RWPE1 (cell line): ENCODE results near the gene SLCO6A1.
"Not testable (repeated sequence)": the region's sequence is repeated elsewhere in the genome, so short reads cannot be mapped to it uniquely, and the experiment has no call there.

Experiments
- CTCF ChIA-PET: fragments of 350-600 bp; sonication (Branson Sonifier 250); formaldehyde crosslinking; extraction: SDS; loops from one replicate; lab custom pipeline; 2021; lab: Yijun Ruan, JAX
- POLR2A ChIA-PET: fragments of 400-600 bp; formaldehyde crosslinking; extraction: SDS; loops from one replicate; lab custom pipeline; 2020; ENCODE audit warnings: antibody characterized with exemption; ENCODE audit not compliant: low non-redundant PET; lab: Yijun Ruan, JAX
- DNase-seq: peaks from one replicate; pipeline ENCODE4 v3.0.0; 2012; ENCODE audit warnings: low spot score
- H3K27ac ChIP-seq: fragments of 450-650 bp; 2 replicates; pipeline ENCODE4 v1.5.1; 2017
- CTCF ChIP-seq: fragments of 450-650 bp; conservative IDR thresholded peaks from 2 replicates; pipeline ENCODE4 v1.5.1; 2017; ENCODE audit warnings: low read depth, mild to moderate bottlenecking

The SLCO6A1 gene

GRCh38 chr5:102528600-102528999, 29.8 kb upstream of the SLCO6A1 start:
- TF ChIP-seq CTCF: no peak
- H3K27ac ChIP-seq: no peak overlapping the region
- CTCF ChIA-PET: interaction anchor here (0.5 kb wide), 1 partner anchor 623 kb away, joined by 4 read pairs; no protein-coding TSS in a partner anchor

DNA sequence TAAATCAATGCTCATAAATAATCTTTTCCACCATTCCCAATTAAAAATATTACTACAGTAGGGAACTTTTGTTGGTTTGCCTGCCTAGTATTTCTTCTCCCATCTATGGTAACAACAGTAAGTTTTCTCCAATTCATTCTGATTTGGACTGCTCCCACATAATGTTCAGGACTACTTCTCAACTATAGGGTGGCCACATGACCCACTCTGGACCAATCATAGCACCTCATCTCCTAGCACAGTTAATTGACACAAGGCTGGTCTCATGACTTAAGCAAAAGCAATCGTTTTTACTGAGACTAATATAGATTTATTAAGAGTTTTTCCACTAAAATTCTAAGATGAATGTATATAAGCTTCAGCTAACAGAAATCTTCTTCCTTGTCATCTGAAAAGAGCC, 28.7 kb upstream of the SLCO6A1 start:
- ChIA-PET POLR2A (no interaction called here), CTCF (no interaction called here)
- no peak overlapping the region for H3K27ac ChIP-seq
- DNase-seq: no peak
- TF ChIP-seq CTCF: no peak

More at GRCh38 chr5:102528600-102528999, 29.8 kb upstream of the SLCO6A1 start:
- POLR2A ChIA-PET: no interaction called here
- no peak for DNase-seq

- CTCF ChIA-PET: interaction anchor here (0.5 kb wide), 1 partner anchor 448 kb away, joined by 3 read pairs; no protein-coding TSS in a partner anchor
- POLR2A ChIA-PET: no interaction called here
- no peak overlapping the region for H3K27ac ChIP-seq
- TF ChIP-seq CTCF: no peak
- no peak for DNase-seq
These were observed 24.9 kb upstream of the SLCO6A1 start for GRCh38 chr5:102523541-102524175.

GRCh38 chr5:102511666-102512065, 12.9 kb upstream of the SLCO6A1 start:
- ChIA-PET POLR2A (no interaction called here), CTCF (no interaction called here)
- DNase-seq: no peak
- H3K27ac ChIP-seq: no peak overlapping the region
- TF ChIP-seq CTCF: no peak

DNA sequence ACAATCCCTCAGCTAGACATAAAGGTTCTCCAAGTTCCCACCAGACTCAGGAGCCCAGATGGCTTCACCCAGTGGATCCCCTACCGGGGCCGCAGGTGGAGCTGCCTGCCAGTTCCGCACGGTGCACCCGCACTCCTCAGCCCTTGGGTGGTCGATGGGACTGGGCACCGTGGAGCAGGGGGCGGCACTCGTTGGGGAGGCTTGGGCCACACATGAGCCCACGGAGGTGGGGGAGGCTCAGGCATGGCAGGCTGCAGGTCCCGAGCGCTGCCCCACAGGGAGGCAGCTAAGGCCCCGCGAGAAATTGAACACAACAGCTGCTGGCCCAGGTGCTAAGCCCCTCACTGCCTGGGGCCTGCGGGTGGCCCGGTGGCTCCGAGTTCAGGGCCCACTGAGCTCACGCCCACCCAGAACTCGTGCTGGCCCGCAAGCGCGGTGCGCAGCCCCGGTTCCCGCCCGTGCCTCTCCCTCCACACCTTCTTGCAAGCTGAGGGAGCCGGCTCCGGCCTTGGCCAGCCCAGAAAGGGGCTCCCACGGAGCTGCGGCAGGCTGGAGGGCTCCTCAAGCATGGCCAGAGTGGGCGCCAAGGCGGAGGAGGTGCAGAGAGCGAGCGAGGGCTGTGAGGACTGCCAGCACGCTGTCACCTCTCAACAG, 7.4 kb downstream of the SLCO6A1 start:
- H3K27ac ChIP-seq, POLR2A ChIA-PET, DNase-seq: not testable (repeated sequence)
- CTCF ChIA-PET: interaction anchor here (0.6 kb wide), 1 partner anchor 242 kb away, joined by 3 read pairs; no protein-coding TSS in a partner anchor

DNA sequence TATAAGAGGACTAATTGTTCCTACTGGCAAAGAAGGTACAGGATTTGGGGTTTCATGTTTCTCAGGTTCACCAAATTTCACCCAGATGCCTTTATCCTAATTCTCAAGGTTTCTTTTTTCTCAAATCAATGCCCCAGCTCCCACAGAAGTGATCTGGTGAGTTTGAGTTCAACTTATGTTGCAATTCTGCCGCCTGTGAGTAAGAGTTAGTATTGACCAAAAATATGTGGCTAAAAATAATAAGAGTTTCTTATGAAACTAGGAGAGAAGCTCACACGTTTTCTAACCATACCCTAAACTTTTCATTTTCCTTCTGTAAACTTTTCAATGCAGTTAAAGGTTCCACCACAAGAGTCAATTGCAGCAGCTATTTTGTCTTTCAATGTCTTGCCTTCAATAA, 15.1 kb downstream of the SLCO6A1 start:
- ChIA-PET POLR2A (no interaction called here), CTCF (interaction anchor here (0.7 kb wide), 1 partner anchor 133 kb away, joined by 3 read pairs; no protein-coding TSS in a partner anchor)

More for the DNA sequence above, 15.1 kb downstream of the SLCO6A1 start:
- H3K27ac ChIP-seq: no peak overlapping the region
- TF ChIP-seq CTCF: no peak
- DNase-seq: no peak
